SJSA1 (cell line): ENCODE data around the gene OR6B3. TPM values are rescaled to one million over a fixed set of nuclear protein-coding genes. Genes with fewer than 3 reads are reported as not detected.

ENCODE experiments used
- DNase-seq, 2 experiments: peaks; one replicate each; pipeline ENCODE4 v3.0.0-alpha.2; 2015 to 2020; ENCODE audit warnings: low spot score in 2 of 2, low read depth in 1 of 2
- H3K27ac ChIP-seq: fragments of 250-450 bp; sonication (Bioruptor Pico); 2 replicates; pipeline ENCODE4 v1.5.1; 2020; ENCODE audit warnings: mild to moderate bottlenecking, moderate library complexity
- H3K27me3 ChIP-seq: fragments of 250-450 bp; sonication (Bioruptor Pico); replicated peaks from 2 replicates; pipeline ENCODE4 v1.5.1; 2020; ENCODE audit warnings: mild to moderate bottlenecking, moderate library complexity
- H3K36me3 ChIP-seq: fragments of 250-450 bp; sonication (Bioruptor Pico); 2 replicates; pipeline ENCODE4 v1.5.1; 2020; ENCODE audit warnings: mild to moderate bottlenecking
- H3K4me1 ChIP-seq: fragments of 250-450 bp; sonication (Bioruptor Pico); replicated peaks from 2 replicates; pipeline ENCODE4 v1.6.1; 2021; ENCODE audit warnings: mild to moderate bottlenecking
- H3K4me3 ChIP-seq: fragments of 250-450 bp; sonication (Bioruptor Pico); 2 replicates; pipeline ENCODE4 v1.5.1; 2020; ENCODE audit warnings: mild to moderate bottlenecking
- H3K9me3 ChIP-seq: fragments of 250-450 bp; sonication (Bioruptor Pico); replicated peaks from 2 replicates; pipeline ENCODE4 v1.5.1; 2020; ENCODE audit warnings: mild to moderate bottlenecking
- total RNA-seq: library from RNA; depleted of rRNA; stranded (reverse); fragments of >200 nt; shearing (Covaris generic); gene quantifications from 2 replicates; pipeline ENCODE4 v1.2.3, GENCODE V29; 2014; rRNA removed

The OR6B3 gene
- not detected in 2 replicates for total RNA-seq

DNA sequence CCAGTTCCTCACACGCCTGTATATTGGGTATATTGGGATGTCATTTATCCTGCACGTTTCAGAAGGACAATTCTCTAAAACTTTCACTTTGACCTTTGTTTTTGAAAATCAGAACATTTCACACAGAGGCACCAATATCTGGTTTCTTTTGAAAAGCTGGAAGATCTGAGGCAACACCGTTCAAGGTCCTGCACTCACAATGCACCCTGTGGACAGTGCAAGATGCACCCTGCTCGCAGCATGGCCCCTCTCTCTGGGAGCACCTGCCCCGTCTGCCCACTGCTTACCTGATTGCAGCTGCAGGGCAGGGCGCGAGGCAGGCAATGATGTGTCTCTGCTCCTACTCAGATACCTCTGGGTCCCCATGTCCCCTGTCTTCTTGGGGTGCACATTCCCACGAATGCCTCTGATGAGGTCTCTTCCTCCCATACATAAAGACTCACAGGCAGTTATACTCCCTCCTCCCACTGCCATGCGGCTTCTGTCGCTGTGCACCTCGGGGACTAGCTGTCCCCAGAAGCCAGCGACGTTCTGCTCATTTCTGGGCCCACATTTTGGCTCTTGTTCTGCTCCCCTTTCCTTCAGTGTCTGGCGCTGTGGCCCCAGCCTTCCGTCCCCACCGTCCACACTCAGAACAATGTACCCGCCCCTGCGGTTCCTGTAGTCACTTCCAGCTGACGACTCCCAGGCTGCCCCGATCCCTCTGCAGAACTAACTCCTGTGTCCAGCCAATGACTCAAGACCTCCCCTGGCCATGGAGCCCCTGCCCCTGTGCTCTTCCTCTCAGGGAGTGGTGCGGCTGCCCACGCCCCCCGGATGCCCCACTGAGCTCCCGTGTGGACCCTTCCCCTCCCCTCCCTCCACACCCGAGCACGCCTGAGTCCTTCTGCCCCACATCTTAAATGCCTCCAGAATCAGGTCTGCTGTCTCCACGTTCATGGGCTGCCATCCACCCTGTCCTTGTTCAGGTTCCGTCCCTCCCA, at the start of gene OR6B3:
Gene OR6B3, minus strand, starts transcription at position 349 of the 983 bp plus-strand sequence.
- H3K27me3 ChIP-seq = peaks cover 85% of the 10 kb centered on the region
- no peak within 1 kb of the TSS for H3K27ac ChIP-seq

GRCh38 chr2:240098349-240098748, 45.0 kb upstream of the OR6B3 start:
- H3K27me3 ChIP-seq = peaks cover 64% of the 10 kb centered on the region
- no peaks in the 10 kb centered on the region for H3K36me3 ChIP-seq
- no peak overlapping the region for H3K27ac ChIP-seq
- DNase-seq = no peak
- no peaks in the 10 kb centered on the region for H3K4me1 ChIP-seq
- H3K4me3 ChIP-seq = no peak overlapping the region
- H3K9me3 ChIP-seq = no peaks in the 10 kb centered on the region

More for the DNA sequence above, at the start of gene OR6B3:
- DNase-seq = no peak
- no peaks in the 10 kb centered on the region for H3K36me3 ChIP-seq
- H3K9me3 ChIP-seq = no peaks in the 10 kb centered on the region
- H3K4me1 ChIP-seq = no peaks in the 10 kb centered on the region
- H3K4me3 ChIP-seq = no peak within 1 kb of the TSS

DNA sequence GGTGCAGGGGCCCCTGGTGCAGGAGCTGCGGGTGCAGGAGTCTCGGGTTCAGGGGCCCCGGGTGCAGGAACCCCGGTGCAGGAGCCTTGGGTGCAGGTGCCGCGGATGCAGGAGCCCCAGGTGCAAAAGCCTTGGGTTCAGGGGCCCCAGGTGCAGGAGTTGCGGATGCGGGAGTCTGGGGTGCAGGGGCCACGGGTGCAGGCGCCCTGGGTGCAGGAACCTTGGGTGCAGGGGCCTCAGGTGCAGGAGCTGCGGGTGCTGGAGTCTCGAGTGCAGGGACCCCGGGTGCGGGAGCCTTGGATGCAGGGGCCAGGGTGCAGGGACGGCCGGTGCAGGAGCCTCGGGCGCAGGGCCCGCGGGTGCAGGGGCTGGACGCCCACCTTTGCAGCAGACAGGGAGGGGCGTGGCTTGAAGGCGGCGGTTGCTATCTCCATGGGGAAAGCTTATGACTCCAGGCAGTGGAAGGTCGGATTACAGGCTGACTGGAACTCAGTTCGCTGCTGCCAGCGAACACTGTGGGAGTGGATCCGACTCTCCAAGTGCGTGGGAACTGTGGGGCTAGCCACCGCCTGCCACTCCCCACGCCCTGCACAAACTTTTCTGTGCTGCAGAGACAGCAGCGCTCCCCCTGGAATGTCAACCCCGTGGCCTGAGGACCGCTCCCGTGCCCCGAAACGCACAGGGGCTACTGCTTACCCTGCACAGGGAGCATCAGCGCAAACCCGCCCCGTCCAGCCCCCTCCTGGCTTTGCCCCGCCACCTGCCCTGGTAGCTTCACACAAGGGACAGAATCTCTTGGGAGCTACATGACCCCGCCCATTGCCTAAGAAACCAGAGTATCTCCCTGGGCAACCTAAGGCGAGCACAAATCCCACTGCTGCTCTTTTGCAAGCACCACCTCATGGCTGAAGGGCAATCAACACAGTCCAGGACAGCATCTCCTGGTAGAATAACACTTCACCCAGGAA, 42.5 kb upstream of the OR6B3 start:
- peaks cover 64% of the 10 kb centered on the region for H3K27me3 ChIP-seq
- no peak for DNase-seq
- H3K27ac ChIP-seq = no peak overlapping the region
- H3K4me3 ChIP-seq = no peak overlapping the region
- no peaks in the 10 kb centered on the region for H3K9me3 ChIP-seq
- H3K4me1 ChIP-seq = no peaks in the 10 kb centered on the region
- H3K36me3 ChIP-seq = no peaks in the 10 kb centered on the region

DNA sequence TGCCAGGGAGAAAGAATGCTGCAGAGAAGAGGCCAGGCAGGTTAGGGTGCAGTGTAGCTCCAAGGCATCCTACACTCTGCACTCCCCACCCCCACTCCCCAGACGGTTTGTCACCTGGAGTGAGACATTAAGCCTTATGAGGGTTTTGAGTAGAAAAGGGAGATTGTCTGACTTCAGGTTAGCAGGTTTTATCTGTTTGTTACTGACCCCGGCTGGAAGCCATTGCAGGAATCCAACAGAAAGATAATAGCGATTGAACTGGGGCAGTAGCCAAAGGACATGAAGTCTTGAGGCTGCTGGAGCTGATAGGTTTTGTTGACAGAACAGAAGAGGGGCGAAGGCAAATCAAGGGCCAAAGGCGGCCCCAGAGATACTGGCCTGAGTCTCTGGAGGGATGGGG, 36.0 kb upstream of the OR6B3 start:
- H3K36me3 ChIP-seq = no peaks in the 10 kb centered on the region
- H3K9me3 ChIP-seq = no peaks in the 10 kb centered on the region; the same call in 1 of the 2 replicates
- DNase-seq = no peak
- H3K4me3 ChIP-seq = no peak overlapping the region
- H3K4me1 ChIP-seq = no peaks in the 10 kb centered on the region
- H3K27ac ChIP-seq = no peak overlapping the region
- H3K27me3 ChIP-seq = peaks cover 19% of the 10 kb centered on the region

DNA sequence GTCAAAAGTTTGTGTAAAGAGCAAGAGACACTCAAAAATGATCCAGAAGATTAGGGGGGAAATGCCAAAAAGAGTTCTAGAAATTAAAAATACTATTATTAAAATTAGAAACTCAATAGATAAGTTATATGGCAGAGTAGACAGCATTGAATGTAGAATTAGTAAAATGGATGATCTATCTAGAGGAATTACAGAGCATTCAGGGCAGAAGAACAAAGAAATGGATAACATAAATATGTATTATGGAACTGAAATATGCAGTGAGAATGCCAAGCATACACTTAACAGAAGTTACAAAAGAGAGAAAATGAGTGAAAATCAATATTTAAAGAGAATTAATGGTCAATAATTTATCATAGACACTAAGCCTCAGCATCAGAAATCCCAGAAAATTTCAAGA, 33.2 kb upstream of the OR6B3 start:
- Histone ChIP-seq H3K36me3 (no peaks in the 10 kb centered on the region), H3K4me1 (no peaks in the 10 kb centered on the region)

DNA sequence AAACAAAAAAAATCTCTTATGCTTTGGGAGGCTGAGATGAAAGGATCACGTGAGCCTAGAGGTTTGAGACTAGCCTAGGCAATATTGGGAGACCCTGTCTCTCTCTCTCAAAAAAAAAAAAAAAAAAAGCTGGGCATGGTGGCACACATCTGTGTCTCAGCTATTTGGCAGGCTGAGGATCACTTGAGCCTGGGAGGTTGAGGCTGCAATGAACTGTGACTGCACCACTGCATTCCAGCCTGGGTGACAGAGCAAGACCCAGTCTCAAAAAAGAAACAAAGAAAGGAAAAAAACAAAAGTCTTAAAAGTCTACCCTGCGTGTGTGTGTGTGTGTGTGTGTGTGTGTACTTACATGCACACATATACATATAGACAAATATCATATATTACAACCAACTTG, 25.3 kb upstream of the OR6B3 start:
- no peaks in the 10 kb centered on the region for H3K4me1 ChIP-seq
- no peaks in the 10 kb centered on the region for H3K36me3 ChIP-seq
- no peak overlapping the region for H3K4me3 ChIP-seq
- no peak for DNase-seq
- H3K27me3 ChIP-seq = no peaks in the 10 kb centered on the region
- no peaks in the 10 kb centered on the region for H3K9me3 ChIP-seq
- H3K27ac ChIP-seq = no peak overlapping the region

More for the DNA sequence above, 33.2 kb upstream of the OR6B3 start:
- H3K9me3 ChIP-seq = no peaks in the 10 kb centered on the region; the same call in 1 of the 2 replicates
- no peak overlapping the region for H3K4me3 ChIP-seq
- H3K27ac ChIP-seq = no peak overlapping the region
- H3K27me3 ChIP-seq = no peaks in the 10 kb centered on the region
- DNase-seq = no peak

DNA sequence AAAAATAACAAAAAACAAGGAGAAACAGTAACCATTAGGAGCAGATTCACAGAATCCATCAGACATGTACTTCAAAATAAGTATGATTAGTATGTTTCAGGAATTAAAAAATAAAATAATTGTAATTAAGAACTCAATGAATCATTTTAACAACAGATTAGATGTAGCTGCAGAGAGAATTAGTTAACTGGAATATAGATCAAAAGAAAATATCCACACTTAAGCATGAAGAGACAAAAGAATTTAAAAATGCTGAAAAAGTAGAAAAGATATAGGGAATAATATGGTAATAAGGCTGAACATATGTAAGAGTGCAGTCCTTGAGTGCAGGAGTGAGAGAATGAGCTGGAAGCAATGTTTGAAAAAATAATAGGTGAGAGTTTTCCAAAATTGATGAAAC, 24.1 kb upstream of the OR6B3 start:
- no peak overlapping the region for H3K4me3 ChIP-seq
- peaks cover 3% of the 10 kb centered on the region; the same call in 1 of the 2 replicates for H3K27me3 ChIP-seq
- H3K36me3 ChIP-seq = no peaks in the 10 kb centered on the region
- no peaks in the 10 kb centered on the region for H3K9me3 ChIP-seq
- no peak for DNase-seq
- H3K27ac ChIP-seq = no peak overlapping the region
- H3K4me1 ChIP-seq = no peaks in the 10 kb centered on the region

DNA sequence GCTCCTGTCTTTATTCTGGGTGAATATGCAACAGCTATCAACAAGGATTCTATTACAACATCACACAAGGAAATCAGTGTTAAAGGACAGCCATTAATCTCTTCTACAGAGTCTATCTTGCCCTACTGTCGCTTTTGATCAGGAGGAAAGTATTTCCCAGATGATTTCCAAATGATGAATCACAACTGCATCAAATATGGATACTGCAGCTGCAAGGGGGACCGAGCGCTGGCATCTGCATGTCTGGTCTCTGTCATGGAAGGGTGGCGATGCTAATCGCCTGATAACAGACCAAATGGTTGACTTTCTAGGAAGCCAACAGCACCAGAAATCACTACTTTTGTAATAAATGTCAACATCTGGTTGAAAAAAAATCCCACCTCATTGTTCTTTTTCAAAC, 21.2 kb upstream of the OR6B3 start:
- Histone ChIP-seq H3K27me3 (peaks cover 8% of the 10 kb centered on the region), H3K4me1 (no peaks in the 10 kb centered on the region), H3K27ac (no peak overlapping the region), H3K9me3 (no peaks in the 10 kb centered on the region), H3K36me3 (no peaks in the 10 kb centered on the region), H3K4me3 (no peak overlapping the region)
- no peak for DNase-seq

DNA sequence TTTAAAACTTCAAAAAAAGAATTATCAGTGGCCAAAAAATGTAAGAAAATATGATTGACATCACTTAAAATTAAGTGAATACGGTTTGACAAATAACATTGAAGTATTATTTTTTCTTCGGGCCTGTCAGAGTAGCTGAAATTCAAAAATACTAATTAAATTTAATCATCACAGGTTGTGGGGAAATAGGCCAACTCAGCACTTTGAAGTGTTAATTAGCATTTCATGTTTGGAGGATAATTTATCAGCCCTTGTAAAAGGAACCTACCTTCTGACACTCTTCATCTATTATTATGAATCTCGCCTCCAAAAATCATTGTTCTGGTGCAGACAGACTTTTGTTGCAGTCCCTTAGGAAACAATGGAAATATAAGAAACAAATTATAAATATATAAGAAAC, 17.6 kb upstream of the OR6B3 start:
- no peak for DNase-seq
- H3K27ac ChIP-seq = no peak overlapping the region
- H3K36me3 ChIP-seq = no peaks in the 10 kb centered on the region
- no peaks in the 10 kb centered on the region for H3K4me1 ChIP-seq
- no peak overlapping the region for H3K4me3 ChIP-seq
- peaks cover 22% of the 10 kb centered on the region for H3K27me3 ChIP-seq
- H3K9me3 ChIP-seq = no peaks in the 10 kb centered on the region; the same call in 1 of the 2 replicates

- peaks cover 22% of the 10 kb centered on the region for H3K27me3 ChIP-seq
- no peak overlapping the region for H3K27ac ChIP-seq
- no peak overlapping the region for H3K4me3 ChIP-seq
- no peaks in the 10 kb centered on the region; the same call in 1 of the 2 replicates for H3K9me3 ChIP-seq
- no peaks in the 10 kb centered on the region for H3K36me3 ChIP-seq
- no peaks in the 10 kb centered on the region for H3K4me1 ChIP-seq
- no peak for DNase-seq
Observed at GRCh38 chr2:240069829-240070228, 16.5 kb upstream of the OR6B3 start.

- Histone ChIP-seq H3K9me3 (no peaks in the 10 kb centered on the region; the same call in 1 of the 2 replicates), H3K27me3 (peaks cover 19% of the 10 kb centered on the region), H3K4me1 (no peaks in the 10 kb centered on the region), H3K4me3 (no peak overlapping the region), H3K36me3 (no peaks in the 10 kb centered on the region), H3K27ac (no peak overlapping the region)
- DNase-seq = no peak
Observed at GRCh38 chr2:240068193-240068592, 14.9 kb upstream of the OR6B3 start.

DNA sequence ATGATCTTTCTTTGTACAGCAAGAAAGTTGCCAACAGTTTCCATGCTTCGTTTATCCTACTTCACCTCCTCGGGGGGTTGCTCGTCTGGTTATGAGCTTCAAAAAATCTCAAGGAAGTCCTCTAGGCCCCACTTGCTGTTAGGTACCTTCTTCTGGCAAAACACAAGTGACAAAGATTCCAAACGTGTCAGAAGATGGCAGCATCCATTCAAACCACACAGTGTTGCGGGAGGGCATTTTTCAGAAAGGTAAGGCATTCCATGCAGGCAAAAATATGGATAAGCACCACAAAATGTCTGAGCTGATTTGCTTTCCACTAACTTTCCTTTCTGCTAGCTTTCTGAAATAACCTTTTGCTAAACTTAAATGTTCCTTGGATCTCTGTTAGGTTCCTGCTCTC, 13.2 kb upstream of the OR6B3 start:
- Histone ChIP-seq H3K36me3 (no peaks in the 10 kb centered on the region), H3K4me1 (no peaks in the 10 kb centered on the region), H3K9me3 (no peaks in the 10 kb centered on the region; the same call in 1 of the 2 replicates), H3K27ac (no peak overlapping the region), H3K27me3 (peaks cover 15% of the 10 kb centered on the region), H3K4me3 (no peak overlapping the region)
- DNase-seq = no peak

GRCh38 chr2:240064898-240065297, 11.6 kb upstream of the OR6B3 start:
- Histone ChIP-seq H3K4me3 (no peak overlapping the region), H3K27me3 (peaks cover 24% of the 10 kb centered on the region), H3K9me3 (no peaks in the 10 kb centered on the region; the same call in 1 of the 2 replicates), H3K4me1 (no peaks in the 10 kb centered on the region), H3K27ac (no peak overlapping the region), H3K36me3 (no peaks in the 10 kb centered on the region)
- DNase-seq = no peak
